GM20431 (cell line): ENCODE measurements around the gene RTN4R.

Experiments used
- in situ Hi-C: fragments of 300-500 bp; cut with MseI, MboI; formaldehyde crosslinking; loops from one replicate; pipeline ENCODE4 v1.15.0; 2020; ENCODE audit warnings: low sequenced_read_pairs; ENCODE audit not compliant: unreplicated experiment

Gene RTN4R

DNA sequence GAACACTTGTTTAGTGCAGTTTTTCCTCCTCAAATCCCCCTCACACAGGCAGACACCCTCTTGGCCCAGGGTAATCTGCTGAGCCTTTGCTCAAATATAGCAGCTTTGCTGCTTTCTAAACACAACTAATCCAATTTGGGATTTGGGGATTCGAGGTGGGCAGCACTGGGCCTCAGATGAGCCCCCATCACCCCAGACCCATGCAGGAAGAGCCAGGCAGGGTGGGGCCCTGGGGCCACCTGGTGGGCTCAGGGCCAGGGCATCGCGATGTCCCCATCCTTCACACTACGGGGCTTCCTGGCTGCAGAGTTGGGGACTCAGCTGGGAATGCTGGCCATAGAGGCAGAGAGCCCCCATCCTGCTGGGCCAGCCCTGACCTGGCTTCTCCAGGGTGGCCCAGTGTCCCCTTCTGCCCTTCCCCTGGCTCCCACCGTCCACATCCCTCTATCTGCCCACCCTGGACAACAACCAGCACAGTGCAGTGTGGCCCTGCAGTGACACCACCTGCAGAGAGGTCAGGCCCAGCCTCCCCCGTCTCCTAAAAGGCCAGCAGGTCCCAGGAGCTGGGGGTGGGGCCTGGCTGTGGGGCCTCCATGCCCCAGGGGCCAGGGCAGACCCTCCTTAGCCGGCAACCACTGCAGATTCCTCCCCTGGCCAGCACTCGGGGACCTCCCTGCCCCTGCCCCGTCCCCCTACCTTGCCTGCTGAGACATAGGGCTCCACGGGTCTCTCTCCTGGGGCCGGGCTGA is 60.7 kb downstream of the RTN4R start:
- in situ Hi-C loops = no loop called here

DNA sequence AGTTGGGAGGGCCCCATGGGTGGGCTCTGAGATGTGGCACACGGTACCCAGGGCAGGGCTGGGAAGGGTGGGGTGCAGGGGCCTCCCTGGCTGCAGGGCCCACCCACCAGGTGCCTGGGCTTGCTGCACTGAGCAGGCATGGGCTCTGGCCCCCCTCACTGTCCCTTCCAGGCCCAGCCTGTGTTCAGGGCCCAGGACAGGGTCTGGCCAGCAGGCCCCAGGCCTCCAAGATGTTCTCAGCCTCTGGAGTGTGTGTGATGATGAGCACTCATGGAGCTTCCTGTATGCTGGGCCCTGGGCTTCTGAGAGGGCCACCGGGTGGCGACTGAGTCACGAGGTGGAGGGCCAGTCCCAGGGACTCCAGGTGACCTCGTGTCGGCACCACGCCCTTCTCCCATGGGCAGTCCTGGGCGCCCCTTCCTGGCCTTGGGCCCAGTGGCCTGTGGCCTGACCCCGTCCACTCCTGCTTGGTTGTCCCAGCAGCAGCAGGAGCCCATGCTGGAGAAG is 61.4 kb downstream of the RTN4R start:
- in situ Hi-C loops = no loop called here

DNA sequence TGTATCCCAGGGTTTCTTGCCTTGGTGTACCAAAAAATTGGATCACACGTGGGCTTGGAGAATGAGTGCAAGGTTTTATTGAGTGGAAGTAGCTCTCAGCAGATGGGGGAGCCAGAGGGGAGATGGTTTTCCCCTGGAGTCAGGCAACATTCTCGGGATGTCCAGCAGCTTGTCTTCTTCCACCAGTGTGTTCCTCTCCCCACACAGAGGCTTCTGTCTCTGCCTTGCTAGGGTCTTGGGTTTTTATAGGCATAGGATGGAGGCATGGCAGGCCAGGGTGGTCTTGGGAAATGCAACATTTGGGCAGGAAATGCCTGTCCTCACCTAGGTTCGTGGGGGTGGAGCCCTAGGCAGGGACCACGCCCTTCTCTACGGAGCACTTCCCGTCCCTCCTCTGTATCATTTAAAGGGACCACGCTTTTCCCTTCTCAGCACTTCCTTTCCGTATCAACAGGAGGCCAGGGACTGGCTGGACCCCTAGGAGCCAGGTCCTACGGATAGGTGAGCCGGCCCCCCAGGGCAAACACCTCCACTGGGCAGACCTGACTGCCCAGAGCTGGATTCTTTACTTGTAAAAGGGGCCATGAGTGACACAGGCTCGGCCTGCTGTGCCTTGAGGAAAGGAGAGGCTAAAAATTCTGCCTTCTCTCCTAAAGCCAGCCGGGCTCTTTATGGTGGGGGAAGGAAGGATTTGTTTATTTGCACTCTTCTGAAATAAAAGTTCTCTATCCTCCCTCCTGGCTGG is 62.0 kb downstream of the RTN4R start:
- in situ Hi-C loops = no loop called here

DNA sequence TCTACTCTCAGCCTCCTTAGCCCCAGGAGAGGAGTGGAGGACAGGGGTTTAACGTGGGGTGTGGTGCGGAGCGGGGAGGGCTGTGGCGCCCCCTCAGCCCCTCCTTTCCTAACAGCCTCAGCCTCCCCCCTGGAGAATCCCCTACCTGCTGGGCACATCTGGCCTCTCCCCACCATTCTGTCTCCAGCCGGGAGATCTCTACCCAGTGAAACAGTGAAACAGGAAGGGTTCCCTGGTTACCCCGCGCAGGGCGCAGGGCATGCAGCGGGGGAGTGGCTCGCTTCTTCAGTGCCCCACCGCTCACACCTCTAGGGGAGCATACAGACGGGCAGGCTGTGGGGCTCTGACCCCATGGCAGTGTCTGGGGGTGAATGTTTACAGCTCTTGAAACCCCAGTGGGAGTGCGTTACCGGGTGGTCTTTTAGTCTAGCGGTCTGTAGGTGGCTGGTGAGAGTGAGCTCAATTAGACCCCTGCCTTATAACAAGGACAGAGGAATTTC is 62.6 kb downstream of the RTN4R start:
- in situ Hi-C loops = no loop called here

DNA sequence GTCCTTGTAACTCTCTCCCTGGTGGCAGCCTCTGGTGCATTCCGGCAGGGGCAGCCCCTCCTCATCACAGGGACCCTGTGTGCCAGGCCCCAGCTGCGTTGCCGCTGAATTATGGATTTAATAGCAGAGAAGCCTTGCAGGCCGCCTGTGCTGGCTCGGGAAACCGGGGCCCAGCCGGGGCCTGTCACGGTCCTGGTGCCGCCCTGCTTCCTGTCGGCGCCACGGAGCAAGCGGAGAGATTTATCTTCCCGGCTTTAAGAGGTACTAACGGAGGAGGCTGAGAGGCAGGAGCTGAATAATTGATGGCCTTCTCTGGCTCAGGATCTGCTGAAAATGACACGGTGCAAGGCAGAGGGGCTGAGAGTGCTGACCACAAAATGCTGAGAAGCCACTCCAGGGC is 63.3 kb downstream of the RTN4R start:
- in situ Hi-C loops = no loop called here

DNA sequence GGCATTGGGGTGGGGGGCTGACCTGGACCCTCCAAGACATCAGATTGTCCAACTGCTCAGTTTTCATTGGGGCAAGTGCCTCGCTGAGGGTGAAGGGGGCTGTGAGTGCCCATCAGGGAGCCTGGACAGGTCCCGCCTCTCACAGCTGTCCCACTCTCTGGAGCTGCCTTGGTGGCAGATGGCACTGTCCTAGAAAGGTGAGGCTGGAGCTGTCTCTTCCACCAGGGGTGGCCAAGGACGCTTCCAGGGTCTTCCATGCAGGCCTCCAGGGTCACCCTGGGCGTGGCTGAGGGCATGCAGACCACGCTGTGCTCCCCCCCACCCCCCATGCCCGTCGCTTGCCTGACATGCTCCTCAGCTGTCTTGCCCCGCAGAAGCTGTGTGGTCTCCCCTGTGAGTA is 63.8 kb downstream of the RTN4R start:
- in situ Hi-C loops = no loop called here

DNA sequence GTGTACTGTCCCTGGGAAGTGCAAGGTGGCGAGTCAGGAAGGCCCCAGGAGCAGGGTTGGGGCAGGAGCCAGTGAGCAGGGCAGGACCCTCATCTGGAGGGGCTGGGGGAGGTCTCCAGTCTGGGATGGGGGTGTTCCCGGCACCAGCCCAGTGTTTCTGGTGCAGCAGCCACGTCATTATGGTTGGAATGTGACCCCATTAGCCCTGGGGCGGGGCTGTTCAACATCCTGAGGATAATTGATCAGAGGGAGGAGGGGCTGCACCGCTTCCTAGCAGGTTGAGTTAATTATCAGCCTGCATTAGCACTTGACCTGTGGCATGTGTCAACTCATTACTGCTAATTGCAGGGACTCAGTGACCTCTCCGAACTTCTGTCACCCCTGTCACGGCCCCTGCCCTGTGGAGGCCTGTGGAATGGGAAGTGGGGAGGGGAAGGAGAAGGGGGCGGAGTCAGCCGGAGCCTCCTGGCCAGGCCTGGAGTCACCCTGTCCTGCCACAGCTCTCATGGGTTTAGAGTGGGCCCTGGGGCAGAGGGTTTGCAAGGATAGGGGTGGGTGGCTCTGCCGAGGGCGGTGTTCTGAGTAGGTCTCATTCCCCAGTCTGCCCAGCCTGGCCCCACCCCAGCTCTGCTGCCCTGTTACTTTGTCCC is 64.4 kb downstream of the RTN4R start:
- in situ Hi-C loops = no loop called here

DNA sequence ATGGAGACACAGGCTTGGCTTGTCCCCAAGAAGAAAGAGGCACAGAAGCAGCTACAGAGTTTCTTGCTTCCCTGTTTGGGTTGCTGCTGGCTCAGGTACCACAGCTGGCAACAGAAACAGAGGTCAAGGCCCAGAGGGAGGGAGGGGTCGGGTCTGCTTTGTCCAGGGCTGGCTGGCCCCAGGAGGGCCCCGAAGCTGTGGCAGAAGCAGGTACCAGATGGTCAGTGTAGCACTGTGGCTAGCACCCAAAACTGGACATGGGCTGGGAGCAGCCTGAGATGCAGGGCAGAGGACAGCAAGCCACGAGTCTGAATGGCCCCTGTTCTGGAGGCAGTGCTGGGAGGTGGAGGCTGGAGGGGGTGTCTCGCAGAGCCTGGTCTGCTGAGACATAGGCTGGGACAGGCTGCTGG is 65.0 kb downstream of the RTN4R start:
- in situ Hi-C loops = no loop called here

DNA sequence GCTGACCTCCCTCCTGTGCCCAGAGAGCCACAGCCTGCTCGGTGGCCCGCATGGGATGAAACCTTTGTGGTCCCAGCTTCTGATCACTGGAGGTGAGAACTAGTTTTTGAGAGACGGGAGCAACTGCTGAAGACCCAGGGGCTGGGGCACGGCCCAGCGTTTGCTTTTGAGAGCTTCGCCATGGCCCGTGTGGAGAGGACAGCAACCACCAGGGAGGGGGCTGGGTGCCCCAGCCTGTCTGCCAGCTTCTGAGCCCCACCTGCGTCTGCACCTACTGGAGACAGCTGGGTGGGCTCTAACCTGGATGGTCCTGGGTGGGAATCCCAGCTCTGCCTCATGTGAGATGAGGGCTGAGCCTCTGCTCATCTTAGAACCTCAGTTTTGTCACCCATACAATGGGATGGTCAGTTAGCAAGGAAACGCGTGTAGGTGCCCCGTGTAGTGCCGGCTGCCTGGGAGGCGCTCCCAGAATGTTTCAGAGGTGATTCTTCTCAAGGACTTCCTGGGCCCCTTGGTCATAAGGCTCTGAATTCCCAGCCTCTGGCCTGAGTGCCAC is 66.2 kb downstream of the RTN4R start:
- in situ Hi-C loops = no loop called here

DNA sequence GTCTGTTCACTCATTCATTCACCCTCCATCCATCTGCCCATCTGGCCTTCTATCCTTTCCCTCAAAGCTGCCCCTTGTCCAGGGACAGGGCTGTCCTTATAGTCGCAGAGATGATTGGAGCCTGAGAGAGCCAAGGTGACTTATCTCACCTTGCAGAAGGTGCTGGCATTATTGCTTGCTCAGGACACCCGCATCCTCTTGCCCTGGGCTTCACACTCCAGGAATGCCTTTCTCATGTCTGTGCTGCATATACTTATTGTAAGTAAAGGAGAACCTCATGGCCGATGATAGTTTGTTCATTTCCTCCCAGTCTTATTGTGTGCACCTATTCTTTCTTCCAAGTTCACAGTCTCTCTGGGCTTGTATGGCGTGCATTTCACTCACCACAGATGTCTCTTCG is 68.2 kb downstream of the RTN4R start:
- in situ Hi-C loops = no loop called here

DNA sequence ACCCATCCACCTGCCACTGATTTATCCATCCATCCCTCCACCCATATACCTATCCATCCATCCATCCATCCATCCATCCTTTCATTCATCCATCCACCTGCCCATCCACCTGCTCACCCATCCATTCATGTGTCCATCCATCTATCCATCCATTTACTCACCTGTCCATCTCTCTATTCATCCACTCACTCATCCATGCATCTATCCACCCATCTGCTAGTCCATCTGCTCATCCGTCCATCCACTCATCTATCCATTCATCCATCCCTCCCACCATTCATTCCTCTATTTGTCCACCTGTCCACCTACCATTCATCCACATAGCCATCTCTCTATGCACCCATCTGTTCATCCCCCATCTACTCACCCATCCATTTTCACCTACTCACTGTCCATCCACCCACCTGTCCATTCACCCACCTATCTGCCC is 68.7 kb downstream of the RTN4R start:
- in situ Hi-C loops = no loop called here

DNA sequence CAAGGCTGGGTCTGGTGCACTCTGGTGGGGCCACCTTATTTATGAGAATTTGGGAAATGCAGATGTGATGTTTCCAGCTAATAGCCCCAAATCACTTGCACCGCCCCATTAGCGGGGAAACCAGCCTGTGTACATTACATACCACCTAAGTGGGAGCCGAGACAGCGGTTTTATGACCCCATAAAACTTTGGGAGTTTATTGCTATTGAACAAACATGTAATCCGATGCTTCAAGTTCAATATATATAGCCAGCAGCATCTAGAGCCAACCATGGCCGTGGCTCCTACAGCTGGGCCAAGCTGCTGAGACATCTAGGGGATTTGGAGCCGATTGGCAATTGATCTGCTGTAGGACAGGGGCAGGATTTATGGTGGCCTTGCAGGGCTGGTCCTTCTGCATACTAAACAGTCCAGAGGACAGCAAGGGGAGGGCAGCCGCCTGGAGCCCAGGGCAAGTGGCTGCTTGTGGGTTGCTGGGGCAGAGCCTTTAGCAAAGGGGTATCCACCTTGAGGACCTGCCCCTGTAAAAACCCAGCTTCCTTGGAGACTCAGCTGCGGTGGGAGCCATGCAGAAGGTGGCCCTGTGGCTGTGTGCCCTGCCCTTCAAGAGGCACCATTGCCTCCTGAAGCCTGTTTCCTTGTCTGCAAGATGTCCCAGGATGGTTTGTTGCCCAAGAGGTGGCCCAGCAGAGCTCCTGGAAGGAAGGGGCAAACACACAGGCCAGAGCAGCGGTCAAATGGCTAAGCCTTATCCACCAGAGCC is 69.4 kb downstream of the RTN4R start:
- in situ Hi-C loops = no loop called here

DNA sequence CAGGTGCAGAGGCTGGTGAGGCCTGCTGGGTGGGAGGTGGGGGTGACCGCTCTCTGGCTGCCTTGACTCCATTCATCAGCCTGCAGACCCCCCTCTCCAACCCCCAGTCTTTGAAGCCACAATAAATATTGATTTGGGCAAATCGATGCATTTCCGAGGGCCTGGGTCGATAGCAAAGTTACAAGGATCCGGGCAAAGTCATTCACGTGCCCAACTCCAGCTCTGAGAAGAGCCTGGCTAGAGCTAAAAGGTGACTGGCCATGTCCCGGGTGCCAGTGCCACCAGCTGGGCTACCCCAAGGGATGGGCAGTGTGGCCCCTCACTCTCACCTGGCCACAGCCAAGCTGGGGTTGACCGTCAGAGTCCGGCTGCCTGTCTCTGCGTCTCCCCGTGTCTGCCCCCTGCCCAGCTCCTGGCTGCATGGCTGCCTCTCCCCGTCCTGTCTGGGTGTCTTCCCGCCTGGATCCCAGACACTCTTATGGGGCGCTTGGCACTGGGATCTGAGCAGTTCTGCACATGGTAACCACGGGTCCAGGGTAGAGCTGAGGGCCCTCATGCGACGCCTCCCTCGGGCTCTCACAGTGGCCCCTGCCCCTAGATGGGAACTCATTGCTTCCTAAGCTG is 70.6 kb downstream of the RTN4R start:
- in situ Hi-C loops = no loop called here

DNA sequence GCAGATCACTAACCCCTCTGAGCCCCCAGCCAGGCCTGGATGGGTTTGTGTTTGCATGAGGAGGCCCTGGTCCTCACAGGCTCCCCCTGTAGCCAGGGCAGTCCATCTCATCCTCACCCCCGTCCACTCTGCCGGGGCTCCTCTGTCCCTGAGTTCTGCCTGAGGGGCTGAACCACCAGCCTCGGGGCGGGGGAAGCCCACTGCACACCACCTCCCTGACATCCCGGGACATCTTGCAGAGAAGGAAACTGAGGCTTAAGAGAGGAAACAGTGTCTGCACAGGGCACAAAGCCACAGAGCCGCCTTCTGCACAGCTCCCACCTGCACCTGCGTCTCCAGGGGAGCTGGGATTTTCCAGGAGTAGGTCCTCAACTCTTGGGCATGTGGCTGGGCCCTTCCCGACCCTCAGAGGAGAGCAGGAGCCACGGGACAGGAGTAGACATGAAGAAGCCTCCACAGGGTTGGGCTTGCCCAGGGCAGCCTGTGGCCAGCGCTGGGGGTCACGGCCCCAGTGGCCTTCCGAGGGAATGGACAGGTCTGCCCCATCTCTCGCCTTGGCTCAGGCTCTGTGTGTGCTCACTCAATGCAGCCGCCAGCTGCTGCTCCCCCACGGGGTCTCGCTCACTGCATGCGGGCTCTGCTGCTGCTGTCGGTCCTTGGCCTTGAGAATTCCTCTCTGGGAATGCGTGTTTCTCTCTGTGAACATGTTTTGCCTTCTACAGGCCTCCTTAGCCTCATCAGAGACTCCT is 71.8 kb downstream of the RTN4R start:
- in situ Hi-C loops = no loop called here

DNA sequence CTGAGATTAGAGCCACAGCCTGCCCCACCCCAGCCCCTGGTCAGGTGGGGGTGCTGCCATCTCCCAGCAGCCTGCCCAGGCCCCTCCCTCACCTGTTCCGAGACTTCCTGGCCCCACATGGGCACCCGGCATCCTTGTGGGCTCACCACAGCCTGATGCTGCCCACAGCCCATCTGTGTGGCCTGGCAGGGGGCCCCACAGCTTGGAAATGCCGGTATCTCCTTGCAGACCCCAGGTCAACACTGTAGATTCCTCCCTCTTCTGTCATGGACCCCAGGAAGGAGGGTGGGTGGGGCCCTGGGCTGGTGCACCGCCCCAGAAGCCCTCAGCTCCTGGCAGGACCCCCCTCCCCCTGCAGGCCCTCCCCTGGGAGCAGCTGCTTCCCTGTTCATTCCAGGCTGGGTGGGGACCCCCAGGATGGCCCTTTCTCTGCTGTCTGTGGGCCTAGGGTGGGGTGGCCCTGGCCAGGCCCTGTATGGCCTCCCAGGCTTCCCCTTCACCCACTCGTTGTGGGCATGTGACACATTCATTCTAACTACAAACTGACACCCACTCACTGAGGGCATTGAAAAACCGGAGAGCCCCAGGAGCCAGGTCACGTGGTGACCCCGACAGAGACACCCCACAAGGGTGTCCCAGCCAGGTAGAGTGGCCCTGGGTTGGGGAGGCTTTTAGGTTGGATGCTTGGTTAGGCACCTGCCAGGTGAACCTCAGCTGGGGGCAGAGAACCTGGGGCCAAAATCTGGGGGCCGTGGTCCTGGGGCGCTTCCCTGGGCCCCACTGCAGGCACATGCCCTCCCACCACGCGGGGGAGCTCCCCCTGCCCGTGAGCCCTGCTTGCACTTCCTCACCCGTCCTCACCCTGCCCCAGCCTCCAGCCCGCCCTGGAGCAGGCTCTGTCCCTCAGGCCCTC is 73.2 kb downstream of the RTN4R start:
- in situ Hi-C loops = no loop called here

DNA sequence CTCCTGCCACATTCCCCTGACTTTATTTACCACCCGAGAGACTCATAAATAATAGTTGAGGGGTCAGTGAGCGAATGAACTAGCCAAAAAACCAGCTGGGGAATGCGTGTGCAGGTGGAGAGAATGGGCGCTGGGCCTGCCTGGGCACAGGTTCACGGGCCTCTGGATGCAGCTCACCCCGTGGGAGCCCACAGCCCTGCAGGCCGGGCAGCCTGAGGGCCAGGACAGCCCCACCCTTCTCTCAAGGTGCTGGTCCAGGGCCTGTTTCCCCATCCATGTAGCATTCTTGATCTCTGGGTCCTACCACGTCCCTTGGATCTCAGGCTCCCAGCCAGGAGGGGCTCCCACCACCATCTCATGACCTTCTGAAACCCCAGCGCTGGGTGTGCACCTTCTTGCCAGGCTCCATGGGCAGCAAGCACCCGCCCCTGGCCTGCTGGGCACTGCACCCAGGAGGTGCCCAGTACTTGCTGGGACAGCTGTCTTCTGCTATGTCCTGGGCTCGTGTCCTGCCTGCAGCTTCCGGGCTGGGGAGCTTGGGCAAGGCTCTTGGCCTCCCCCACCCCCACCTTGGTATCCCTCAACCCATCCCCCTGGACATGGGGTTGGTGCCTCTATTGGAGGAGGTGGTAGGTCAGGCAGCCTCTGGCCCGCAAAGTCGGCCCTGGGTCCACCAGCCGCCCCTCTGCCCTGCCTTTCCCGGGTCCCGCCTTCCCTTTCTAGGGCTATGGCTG is 74.2 kb downstream of the RTN4R start:
- in situ Hi-C loops = no loop called here
